ENCODE results near the gene IFT81.
"Not testable (repeated sequence)": the region's sequence is repeated elsewhere in the genome, so short reads cannot be mapped to it uniquely, and the experiment has no call there.

IFT81 gene

GRCh38 chr12:110109837-110110535 lies 14.2 kb upstream of the IFT81 start:
- peaks cover 13% of the 10 kb centered on the region; the same call in 1 of the 2 replicates for H3K9me3 ChIP-seq (ENCODE audit: insufficient read depth, low read length)
- no peak for DNase-seq (ENCODE audit: low read depth, low spot score)
- H3K4me3 ChIP-seq (ENCODE audit: insufficient read length, low read depth), result no peak overlapping the region
- H3K9ac ChIP-seq (ENCODE audit: insufficient read length, low read depth), result no peak overlapping the region
- no peaks in the 10 kb centered on the region for H3K36me3 ChIP-seq (ENCODE audit: insufficient read depth, insufficient read length, low read length)
- peaks cover 6% of the 10 kb centered on the region for H3K4me1 ChIP-seq (ENCODE audit: insufficient read depth, insufficient read length)
- no peaks in the 10 kb centered on the region for H3K27me3 ChIP-seq (ENCODE audit: insufficient read depth, insufficient read length)
- TF ChIP-seq ZNF274 (IDR thresholded peaks at IDR 0.05; ENCODE audit: low read depth, low read length), result no peak
- TF ChIP-seq SUZ12 (IDR thresholded peaks at IDR 0.05; ENCODE audit: extremely low read depth, insufficient read depth, insufficient read length), result no peak
- TF ChIP-seq YY1 (IDR thresholded peaks at IDR 0.05; ENCODE audit: insufficient read depth, insufficient read length), result no peak

DNA sequence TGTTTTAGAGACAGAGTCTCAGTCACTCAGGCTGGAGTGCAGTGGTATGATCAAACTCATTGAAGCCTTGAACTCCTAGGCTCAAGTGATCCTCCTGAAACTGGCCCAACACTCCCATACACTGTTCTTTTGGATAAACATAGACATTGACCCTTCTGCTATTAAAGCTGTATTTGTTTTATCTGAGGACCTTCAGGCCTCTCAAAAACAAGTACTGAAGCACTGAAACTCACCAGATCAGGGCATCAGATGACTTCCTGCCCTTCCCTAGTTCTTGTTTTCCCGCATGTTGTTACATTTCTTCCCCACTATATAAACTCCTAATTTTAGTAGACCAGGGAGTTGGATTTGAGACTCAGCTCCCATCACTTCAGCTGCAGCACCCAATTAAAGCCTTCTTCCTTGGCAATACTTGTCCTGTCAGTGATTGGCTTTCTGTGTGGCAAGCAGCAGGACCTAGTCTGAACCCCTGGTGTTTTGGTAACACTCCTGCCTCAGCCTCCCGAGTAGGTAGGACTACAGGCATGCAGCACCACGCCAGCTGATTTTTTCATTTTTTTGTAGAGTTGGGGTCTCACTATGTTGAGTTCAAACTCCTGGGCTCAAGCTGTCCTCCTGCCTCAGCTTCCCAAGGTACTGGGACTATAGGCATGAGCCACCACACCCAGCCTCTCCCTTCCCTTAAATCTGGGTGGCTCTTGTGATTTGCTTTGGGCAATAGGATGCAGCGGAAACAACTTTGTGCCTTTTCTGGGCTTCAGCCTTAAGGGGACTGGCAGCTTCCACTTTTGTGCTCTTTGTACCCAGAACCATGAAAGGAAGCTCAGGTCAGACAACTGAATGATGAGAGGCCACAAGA lies 12.5 kb upstream of the IFT81 start:
- H3K4me1 ChIP-seq (ENCODE audit: insufficient read depth, insufficient read length), result peaks cover 6% of the 10 kb centered on the region
- H3K4me3 ChIP-seq (ENCODE audit: insufficient read length, low read depth), result no peak overlapping the region
- no peaks in the 10 kb centered on the region for H3K36me3 ChIP-seq (ENCODE audit: insufficient read depth, insufficient read length, low read length)
- H3K9ac ChIP-seq (ENCODE audit: insufficient read length, low read depth), result no peak overlapping the region
- TF ChIP-seq YY1 (IDR thresholded peaks at IDR 0.05; ENCODE audit: insufficient read depth, insufficient read length) (no peak), SUZ12 (IDR thresholded peaks at IDR 0.05; ENCODE audit: extremely low read depth, insufficient read depth, insufficient read length) (no peak), ZNF274 (IDR thresholded peaks at IDR 0.05; ENCODE audit: low read depth, low read length) (no peak)
- no peaks in the 10 kb centered on the region for H3K27me3 ChIP-seq (ENCODE audit: insufficient read depth, insufficient read length)
- no peak for DNase-seq (ENCODE audit: low read depth, low spot score)
- peaks cover 13% of the 10 kb centered on the region; the same call in 1 of the 2 replicates for H3K9me3 ChIP-seq (ENCODE audit: insufficient read depth, low read length)

GRCh38 chr12:110112335-110112660 lies 11.9 kb upstream of the IFT81 start:
- no peak for DNase-seq (ENCODE audit: low read depth, low spot score)
- Histone ChIP-seq H3K4me3 (ENCODE audit: insufficient read length, low read depth) (no peak overlapping the region), H3K9ac (ENCODE audit: insufficient read length, low read depth) (no peak overlapping the region), H3K9me3 (ENCODE audit: insufficient read depth, low read length) (peaks cover 13% of the 10 kb centered on the region; the same call in 1 of the 2 replicates), H3K4me1 (ENCODE audit: insufficient read depth, insufficient read length) (peaks cover 6% of the 10 kb centered on the region), H3K27me3 (ENCODE audit: insufficient read depth, insufficient read length) (no peaks in the 10 kb centered on the region), H3K36me3 (ENCODE audit: insufficient read depth, insufficient read length, low read length) (no peaks in the 10 kb centered on the region)
- TF ChIP-seq YY1 (IDR thresholded peaks at IDR 0.05; ENCODE audit: insufficient read depth, insufficient read length), result no peak

GRCh38 chr12:110114528-110114937 lies 9.6 kb upstream of the IFT81 start:
- H3K27me3 ChIP-seq (ENCODE audit: insufficient read depth, insufficient read length), result no peaks in the 10 kb centered on the region
- no peaks in the 10 kb centered on the region for H3K36me3 ChIP-seq (ENCODE audit: insufficient read depth, insufficient read length, low read length)
- peaks cover 1% of the 10 kb centered on the region for H3K4me1 ChIP-seq (ENCODE audit: insufficient read depth, insufficient read length)
- TF ChIP-seq YY1 (IDR thresholded peaks at IDR 0.05; ENCODE audit: insufficient read depth, insufficient read length), result no peak
- no peak for TF ChIP-seq SUZ12 (IDR thresholded peaks at IDR 0.05; ENCODE audit: extremely low read depth, insufficient read depth, insufficient read length)
- no peak for TF ChIP-seq ZNF274 (IDR thresholded peaks at IDR 0.05; ENCODE audit: low read depth, low read length)
- no peak overlapping the region for H3K4me3 ChIP-seq (ENCODE audit: insufficient read length, low read depth)
- no peak overlapping the region for H3K9ac ChIP-seq (ENCODE audit: insufficient read length, low read depth)
- no peak for DNase-seq (ENCODE audit: low read depth, low spot score)
- peaks cover 13% of the 10 kb centered on the region; the same call in 1 of the 2 replicates for H3K9me3 ChIP-seq (ENCODE audit: insufficient read depth, low read length)

- no peak overlapping the region for H3K4me3 ChIP-seq (ENCODE audit: insufficient read length, low read depth)
- no peak for TF ChIP-seq YY1 (IDR thresholded peaks at IDR 0.05; ENCODE audit: insufficient read depth, insufficient read length)
- no peak for TF ChIP-seq SUZ12 (IDR thresholded peaks at IDR 0.05; ENCODE audit: extremely low read depth, insufficient read depth, insufficient read length)
- no peak for TF ChIP-seq ZNF274 (IDR thresholded peaks at IDR 0.05; ENCODE audit: low read depth, low read length)
- H3K9me3 ChIP-seq (ENCODE audit: insufficient read depth, low read length), result peaks cover 13% of the 10 kb centered on the region; the same call in 1 of the 2 replicates
- no peak overlapping the region for H3K9ac ChIP-seq (ENCODE audit: insufficient read length, low read depth)
- DNase-seq (ENCODE audit: low read depth, low spot score), result no peak
- no peaks in the 10 kb centered on the region for H3K4me1 ChIP-seq (ENCODE audit: insufficient read depth, insufficient read length)
- H3K27me3 ChIP-seq (ENCODE audit: insufficient read depth, insufficient read length), result no peaks in the 10 kb centered on the region
- H3K36me3 ChIP-seq (ENCODE audit: insufficient read depth, insufficient read length, low read length), result no peaks in the 10 kb centered on the region
Measured at GRCh38 chr12:110115675-110116074, 8.5 kb upstream of the IFT81 start.

DNA sequence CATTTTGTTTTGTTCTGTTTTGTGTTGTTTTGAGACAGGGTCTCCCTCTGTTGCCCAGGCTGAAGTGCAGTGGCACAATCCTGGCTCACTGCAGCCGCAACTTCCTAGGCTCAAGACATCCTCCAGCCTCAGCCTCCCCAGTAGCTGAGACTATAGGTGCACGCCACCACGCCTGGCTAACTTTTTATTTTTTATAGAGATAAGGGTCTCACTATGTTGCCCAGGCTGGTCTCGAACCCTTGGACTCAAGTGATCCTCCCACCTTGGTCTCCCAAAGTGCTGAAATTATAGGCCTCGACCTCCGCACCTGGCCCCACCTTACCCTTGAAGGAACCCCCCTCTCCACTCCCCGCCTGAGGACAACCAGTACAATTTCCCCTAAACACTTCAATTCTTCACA lies 7.5 kb upstream of the IFT81 start:
- H3K4me1 ChIP-seq (ENCODE audit: insufficient read depth, insufficient read length), result no peaks in the 10 kb centered on the region
- peaks cover 8% of the 10 kb centered on the region; the same call in 1 of the 2 replicates for H3K9me3 ChIP-seq (ENCODE audit: insufficient read depth, low read length)
- H3K9ac ChIP-seq (ENCODE audit: insufficient read length, low read depth), result no peak overlapping the region
- no peaks in the 10 kb centered on the region for H3K36me3 ChIP-seq (ENCODE audit: insufficient read depth, insufficient read length, low read length)
- no peak overlapping the region for H3K4me3 ChIP-seq (ENCODE audit: insufficient read length, low read depth)
- H3K27me3 ChIP-seq (ENCODE audit: insufficient read depth, insufficient read length), result no peaks in the 10 kb centered on the region
- TF ChIP-seq YY1 (IDR thresholded peaks at IDR 0.05; ENCODE audit: insufficient read depth, insufficient read length) (no peak), SUZ12 (IDR thresholded peaks at IDR 0.05; ENCODE audit: extremely low read depth, insufficient read depth, insufficient read length) (no peak), ZNF274 (IDR thresholded peaks at IDR 0.05; ENCODE audit: low read depth, low read length) (no peak)
- DNase-seq (ENCODE audit: low read depth, low spot score), result no peak

DNA sequence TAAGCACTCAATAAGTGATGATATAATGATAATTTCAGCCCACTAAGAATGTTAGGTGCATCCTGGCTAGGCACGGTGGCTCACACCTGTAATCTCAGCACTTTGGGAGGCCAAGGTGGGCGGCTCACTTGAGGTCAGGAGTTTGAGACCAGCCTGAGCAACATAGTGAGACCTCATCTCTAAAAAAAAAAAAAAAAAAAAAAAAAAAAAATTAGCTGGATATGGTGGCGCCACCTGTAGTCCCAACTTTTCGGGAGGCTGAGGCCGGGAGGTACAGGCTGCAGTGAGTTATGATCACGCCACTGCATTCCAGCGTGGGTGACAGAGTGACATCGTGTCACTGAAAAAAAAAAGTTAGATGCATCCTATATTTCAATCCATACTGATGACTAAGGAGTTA lies 6.9 kb upstream of the IFT81 start:
- not testable (repeated sequence) for H3K4me3 ChIP-seq (ENCODE audit: insufficient read length, low read depth); H3K36me3 ChIP-seq (ENCODE audit: insufficient read depth, insufficient read length, low read length); H3K4me1 ChIP-seq (ENCODE audit: insufficient read depth, insufficient read length); H3K9ac ChIP-seq (ENCODE audit: insufficient read length, low read depth); H3K9me3 ChIP-seq (ENCODE audit: insufficient read depth, low read length); DNase-seq (ENCODE audit: low read depth, low spot score); H3K27me3 ChIP-seq (ENCODE audit: insufficient read depth, insufficient read length)
